ENCODE results near the gene IQCF2. TPM values are rescaled to one million over a fixed set of nuclear protein-coding genes. Genes with fewer than 3 reads are reported as not detected.
"Not testable (repeated sequence)": the region's sequence is repeated elsewhere in the genome, so short reads cannot be mapped to it uniquely, and the experiment has no call there.

Gene IQCF2
- total RNA-seq, 4 donors from 2014 or later, result not detected

DNA sequence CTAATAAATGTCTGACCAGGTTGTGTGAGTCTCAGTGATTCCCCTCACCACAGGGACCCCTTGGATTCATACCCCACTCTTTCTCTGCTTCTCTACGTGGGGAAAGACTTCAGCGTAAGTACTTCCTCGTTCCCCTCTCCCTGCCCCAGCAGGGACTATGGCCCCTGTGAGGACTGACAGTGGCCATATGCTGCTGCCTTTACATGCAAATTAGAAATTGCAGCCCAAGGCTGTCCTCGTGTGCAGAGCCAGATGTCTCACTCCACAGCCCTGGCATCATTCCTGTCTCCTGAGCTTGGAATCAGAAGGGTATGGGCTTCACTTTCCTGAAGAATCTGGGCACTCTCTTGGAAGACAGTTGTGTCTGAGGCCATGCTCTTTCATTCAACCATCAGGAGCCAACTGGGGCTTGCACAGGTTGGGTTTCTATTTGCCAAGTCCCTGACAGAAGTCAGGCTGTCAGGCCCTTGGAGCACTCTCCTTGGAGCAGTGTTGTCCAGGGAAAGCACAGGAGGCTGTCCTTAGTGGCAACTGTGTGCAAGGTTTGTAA, 30.5 kb upstream of the IQCF2 start:
- 63% methylated on average over 4 of the region's 4 CpGs for WGBS
- Histone ChIP-seq H3K9me3 (no peaks in the 10 kb centered on the region), H3K27ac (no peak overlapping the region), H3K36me3 (no peaks in the 10 kb centered on the region), H3K4me1 (no peaks in the 10 kb centered on the region), H3K27me3 (no peaks in the 10 kb centered on the region), H3K4me3 (no peak overlapping the region)
- TF ChIP-seq POLR2A (IDR thresholded peaks at IDR 0.05), result no peak
- TF ChIP-seq, protein P1, sequence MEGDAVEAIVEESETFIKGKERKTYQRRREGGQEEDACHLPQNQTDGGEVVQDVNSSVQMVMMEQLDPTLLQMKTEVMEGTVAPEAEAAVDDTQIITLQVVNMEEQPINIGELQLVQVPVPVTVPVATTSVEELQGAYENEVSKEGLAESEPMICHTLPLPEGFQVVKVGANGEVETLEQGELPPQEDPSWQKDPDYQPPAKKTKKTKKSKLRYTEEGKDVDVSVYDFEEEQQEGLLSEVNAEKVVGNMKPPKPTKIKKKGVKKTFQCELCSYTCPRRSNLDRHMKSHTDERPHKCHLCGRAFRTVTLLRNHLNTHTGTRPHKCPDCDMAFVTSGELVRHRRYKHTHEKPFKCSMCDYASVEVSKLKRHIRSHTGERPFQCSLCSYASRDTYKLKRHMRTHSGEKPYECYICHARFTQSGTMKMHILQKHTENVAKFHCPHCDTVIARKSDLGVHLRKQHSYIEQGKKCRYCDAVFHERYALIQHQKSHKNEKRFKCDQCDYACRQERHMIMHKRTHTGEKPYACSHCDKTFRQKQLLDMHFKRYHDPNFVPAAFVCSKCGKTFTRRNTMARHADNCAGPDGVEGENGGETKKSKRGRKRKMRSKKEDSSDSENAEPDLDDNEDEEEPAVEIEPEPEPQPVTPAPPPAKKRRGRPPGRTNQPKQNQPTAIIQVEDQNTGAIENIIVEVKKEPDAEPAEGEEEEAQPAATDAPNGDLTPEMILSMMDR (IDR thresholded peaks at IDR 0.05), result no peak
- no peak for DNase-seq (ENCODE audit: low spot score in 2 of 2)

DNA sequence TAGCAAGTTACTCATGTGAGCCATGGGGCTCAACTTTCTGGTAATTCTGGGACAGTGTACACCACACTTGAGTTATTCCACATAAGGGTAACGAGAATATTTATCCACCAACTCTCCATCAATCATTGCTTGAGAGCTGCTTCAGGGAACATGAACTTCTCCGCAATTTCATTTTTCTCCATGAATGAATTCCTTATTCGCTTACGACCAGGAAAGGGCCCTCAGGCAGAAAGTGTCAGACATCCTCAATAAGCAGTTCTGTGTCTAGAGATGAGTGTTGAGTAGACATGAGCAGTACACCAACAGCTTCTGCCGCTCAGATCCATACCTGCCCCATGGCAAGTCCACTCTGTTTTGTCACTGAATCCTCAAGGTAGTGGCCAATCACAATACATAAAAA, 24.8 kb upstream of the IQCF2 start:
- Histone ChIP-seq H3K27me3 (peaks cover 5% of the 10 kb centered on the region), H3K4me1 (no peaks in the 10 kb centered on the region), H3K27ac (no peak overlapping the region), H3K9me3 (no peaks in the 10 kb centered on the region), H3K4me3 (no peak overlapping the region), H3K36me3 (no peaks in the 10 kb centered on the region)
- TF ChIP-seq, protein P1 (IDR thresholded peaks at IDR 0.05), result no peak
- TF ChIP-seq POLR2A (IDR thresholded peaks at IDR 0.05), result no peak
- no peak for TF ChIP-seq POLR2AphosphoS5 (IDR thresholded peaks at IDR 0.05)
- TF ChIP-seq EP300 (IDR thresholded peaks at IDR 0.05), result no peak
- DNase-seq (ENCODE audit: low spot score in 2 of 2), result no peak
- WGBS, result 48% methylated on average over 5 of the region's 5 CpGs

DNA sequence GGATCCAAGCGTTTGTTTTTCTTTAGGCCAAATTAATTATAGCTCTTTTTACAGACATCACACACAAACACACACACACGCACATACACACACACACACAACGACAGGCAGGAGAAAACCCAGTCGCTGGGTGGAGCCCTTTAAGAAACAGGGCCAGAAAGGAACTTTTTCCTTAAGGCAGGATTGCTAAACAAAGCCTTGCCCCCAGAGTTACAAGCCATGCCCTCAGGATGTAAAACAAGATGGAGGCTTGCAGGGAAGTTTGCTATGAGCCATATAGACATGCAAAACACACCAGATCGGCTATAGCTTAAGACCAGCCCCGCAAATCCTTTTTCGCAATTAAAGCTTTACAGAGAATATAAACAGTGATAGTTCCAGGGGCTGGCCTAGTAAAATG, 16.3 kb upstream of the IQCF2 start:
- H3K9me3 ChIP-seq, result peaks cover 5% of the 10 kb centered on the region
- no peak overlapping the region for H3K4me3 ChIP-seq
- H3K27ac ChIP-seq, result no peak overlapping the region
- WGBS, result 60% methylated on average over 7 of the region's 7 CpGs
- H3K36me3 ChIP-seq, result no peaks in the 10 kb centered on the region
- H3K4me1 ChIP-seq, result no peaks in the 10 kb centered on the region
- peaks cover 3% of the 10 kb centered on the region for H3K27me3 ChIP-seq
- TF ChIP-seq EP300 (IDR thresholded peaks at IDR 0.05), result no peak
- TF ChIP-seq, protein P1 (IDR thresholded peaks at IDR 0.05), result no peak
- TF ChIP-seq POLR2A (IDR thresholded peaks at IDR 0.05), result no peak
- no peak for TF ChIP-seq POLR2AphosphoS5 (IDR thresholded peaks at IDR 0.05)
- DNase-seq (ENCODE audit: low spot score in 2 of 2), result no peak

DNA sequence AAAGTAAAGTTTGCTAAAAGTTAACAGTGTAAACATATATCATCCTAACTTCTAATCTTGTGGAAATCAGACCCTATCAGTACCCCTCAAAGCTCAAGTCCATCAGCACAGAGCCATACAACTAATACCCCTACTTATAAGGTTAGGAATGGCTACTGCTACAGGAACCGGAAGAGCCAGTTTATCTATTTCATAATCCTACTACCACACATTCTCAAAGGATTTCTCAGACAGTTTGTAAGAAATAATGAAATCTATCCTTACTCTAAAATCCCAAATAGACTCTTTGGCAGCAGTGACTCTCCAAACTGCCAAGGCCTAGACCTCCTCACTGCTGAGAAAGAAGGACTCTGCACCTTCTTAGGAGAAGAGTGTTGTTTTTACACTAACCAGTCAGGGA, 6.0 kb upstream of the IQCF2 start:
- H3K27me3 ChIP-seq; H3K9me3 ChIP-seq; H3K27ac ChIP-seq; H3K4me1 ChIP-seq; H3K36me3 ChIP-seq; H3K4me3 ChIP-seq; DNase-seq (ENCODE audit: low spot score in 2 of 2): not testable (repeated sequence)
- 63% methylated on average over 1 of the region's 1 CpG for WGBS

DNA sequence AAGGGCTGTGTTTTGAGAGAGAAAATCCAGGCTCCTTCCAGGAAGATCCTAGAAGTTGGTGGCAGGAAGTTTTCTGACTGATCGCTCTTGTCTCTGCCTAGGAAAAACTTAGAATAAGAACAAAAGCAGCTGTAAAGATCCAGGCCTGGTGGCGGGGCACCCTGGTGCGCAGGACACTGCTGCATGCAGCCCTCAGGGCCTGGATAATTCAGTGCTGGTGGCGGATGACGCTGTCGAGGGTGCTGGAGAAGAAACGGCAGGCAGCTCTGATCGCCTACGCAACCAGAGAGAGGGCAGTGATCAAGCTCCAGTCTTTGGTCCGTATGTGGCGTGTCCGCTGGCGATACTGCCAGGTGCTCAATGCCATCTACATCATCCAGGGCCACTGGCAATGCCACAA, 1.5 kb downstream of the IQCF2 start:
- no peaks in the 10 kb centered on the region for H3K4me1 ChIP-seq
- no peaks in the 10 kb centered on the region for H3K9me3 ChIP-seq
- no peaks in the 10 kb centered on the region for H3K27me3 ChIP-seq
- no peak overlapping the region for H3K27ac ChIP-seq
- DNase-seq (ENCODE audit: low spot score in 2 of 2), result no peak
- WGBS, result 73% methylated on average over 9 of the region's 13 CpGs
- no peak overlapping the region for H3K4me3 ChIP-seq
- TF ChIP-seq POLR2AphosphoS5 (IDR thresholded peaks at IDR 0.05) (no peak), EP300 (IDR thresholded peaks at IDR 0.05) (no peak), POLR2A (IDR thresholded peaks at IDR 0.05) (no peak)
- TF ChIP-seq, protein P1 (IDR thresholded peaks at IDR 0.05), result no peak
- H3K36me3 ChIP-seq, result no peaks in the 10 kb centered on the region

DNA sequence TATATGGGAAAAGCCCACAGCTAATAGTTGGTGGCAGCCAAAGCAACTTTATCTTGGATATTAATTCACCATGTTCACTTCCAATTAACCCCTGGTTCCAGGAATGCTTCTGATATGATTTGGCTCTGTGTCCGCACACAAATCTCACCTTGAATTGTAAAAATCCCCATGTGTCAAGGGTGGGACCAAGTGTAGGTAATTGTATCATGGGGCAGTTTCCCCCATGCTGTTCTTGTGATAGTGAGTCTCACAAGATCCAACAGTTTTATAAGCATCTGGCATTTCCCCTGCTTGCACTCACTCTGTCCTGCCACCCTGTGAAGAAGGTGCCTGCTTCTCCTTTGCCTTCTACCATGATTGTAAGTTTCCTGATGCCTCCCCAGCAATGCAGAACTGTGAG, 7.5 kb downstream of the IQCF2 start:
- 94% methylated on average over 1 of the region's 1 CpG for WGBS
- H3K4me1 ChIP-seq; H3K9me3 ChIP-seq; H3K36me3 ChIP-seq; H3K27ac ChIP-seq; DNase-seq (ENCODE audit: low spot score in 2 of 2); H3K27me3 ChIP-seq; H3K4me3 ChIP-seq: not testable (repeated sequence)
